MCF 10A (cell line): ENCODE measurements around the gene CCL16. TPM values are rescaled to one million over a fixed set of nuclear protein-coding genes. Genes with fewer than 3 reads are reported as not detected.

Experiments used
- BruUV-seq: library from RNA; stranded (reverse); fragments of 400-500 nt; replicated peaks from 2 replicates; lab custom pipeline; 2021; lab: Mats Ljungman, UMichigan
- CTCF ChIA-PET: fragments of 300-600 bp; sonication (Branson Sonifier 250); formaldehyde crosslinking; extraction: SDS; loops from one replicate; lab custom pipeline; 2021; ENCODE audit warnings: antibody characterized with exemption, inconsistent platforms; lab: Yijun Ruan, JAX
- POLR2A ChIA-PET: fragments of 300-600, 350-650 bp; sonication (Branson Sonifier 250); formaldehyde crosslinking; extraction: SDS; loops from one replicate; lab custom pipeline; 2020; ENCODE audit warnings: antibody characterized with exemption, inconsistent platforms; lab: Yijun Ruan, JAX
- DNase-seq: peaks from one replicate; pipeline ENCODE4 v3.0.0-alpha.2; 2018; ENCODE audit not compliant: unreplicated experiment
- H3K27ac Mint-ChIP-seq: one replicate; pipeline ENCODE4 v1.8.0; 2022; ENCODE audit warnings: mild to moderate bottlenecking, low read depth, mixed read lengths; ENCODE audit not compliant: unreplicated experiment
- H3K27me3 Mint-ChIP-seq: one replicate; pipeline ENCODE4 v1.8.0; 2022; ENCODE audit warnings: mixed read lengths; ENCODE audit not compliant: insufficient read depth, unreplicated experiment
- H3K36me3 Mint-ChIP-seq: one replicate; pipeline ENCODE4 v1.8.0; 2022; ENCODE audit warnings: mild to moderate bottlenecking, moderate library complexity, mixed read lengths; ENCODE audit not compliant: insufficient read depth, unreplicated experiment
- H3K4me1 Mint-ChIP-seq: one replicate; pipeline ENCODE4 v1.8.0; 2022; ENCODE audit warnings: mixed read lengths; ENCODE audit not compliant: insufficient read depth, unreplicated experiment
- H3K4me3 Mint-ChIP-seq: one replicate; pipeline ENCODE4 v1.8.0; 2022; ENCODE audit warnings: mild to moderate bottlenecking, moderate library complexity, mixed read lengths; ENCODE audit not compliant: unreplicated experiment
- H3K9me3 Mint-ChIP-seq: one replicate; pipeline ENCODE4 v1.8.0; 2022; ENCODE audit warnings: mixed read lengths; ENCODE audit not compliant: unreplicated experiment
- intact Hi-C: fragments of 100-400 bp; cut with micrococcal nuclease; formaldehyde crosslinking; loops from 2 replicates; pipeline ENCODE4 v1.14.1; 2022
- total RNA-seq: library from RNA; stranded (reverse); gene quantifications from 2 replicates; pipeline ENCODE4 v1.2.3, GENCODE V29; 2022
- TF ChIP-seq, protein P1 (sequence below): fragments of 200-600 bp; IDR thresholded peaks from one replicate; pipeline ENCODE4 v1.8.0; 2022; ENCODE audit warnings: antibody characterized with exemption, mild to moderate bottlenecking; ENCODE audit not compliant: unreplicated experiment

CCL16 gene
- total RNA-seq, 1 experiment from 2014 or later: not detected

DNA sequence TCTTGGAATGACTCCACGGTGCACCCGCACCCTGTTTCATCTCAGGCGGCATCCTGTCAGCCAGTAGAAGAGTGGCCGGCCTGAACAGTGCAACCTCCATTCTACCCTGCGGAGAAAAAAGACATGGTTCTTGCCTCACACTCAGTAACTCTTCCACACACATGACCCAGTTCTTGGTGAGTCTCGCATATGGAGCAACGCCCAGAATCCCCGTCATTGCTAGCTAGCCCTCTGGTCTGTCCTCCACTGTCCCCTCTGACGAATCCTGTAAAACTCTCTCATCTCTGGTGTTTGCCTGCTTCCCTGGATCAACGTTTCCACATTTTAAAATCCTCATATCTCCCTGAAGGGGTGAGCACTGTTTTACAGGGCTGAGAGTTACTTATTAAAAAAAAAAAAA, 46.5 kb downstream of the CCL16 start:
- no TSS peak for BruUV-seq
- no peaks in the 10 kb centered on the region for H3K27me3 Mint-ChIP-seq
- ChIA-PET CTCF (no interaction called here), POLR2A (no interaction called here)
- intact Hi-C loops: no loop called here
- no peak for DNase-seq
- no peak overlapping the region for H3K4me3 Mint-ChIP-seq
- H3K9me3 Mint-ChIP-seq: no peaks in the 10 kb centered on the region
- H3K36me3 Mint-ChIP-seq: no peaks in the 10 kb centered on the region
- H3K27ac Mint-ChIP-seq: no peak overlapping the region
- H3K4me1 Mint-ChIP-seq: no peaks in the 10 kb centered on the region
- TF ChIP-seq, protein P1, sequence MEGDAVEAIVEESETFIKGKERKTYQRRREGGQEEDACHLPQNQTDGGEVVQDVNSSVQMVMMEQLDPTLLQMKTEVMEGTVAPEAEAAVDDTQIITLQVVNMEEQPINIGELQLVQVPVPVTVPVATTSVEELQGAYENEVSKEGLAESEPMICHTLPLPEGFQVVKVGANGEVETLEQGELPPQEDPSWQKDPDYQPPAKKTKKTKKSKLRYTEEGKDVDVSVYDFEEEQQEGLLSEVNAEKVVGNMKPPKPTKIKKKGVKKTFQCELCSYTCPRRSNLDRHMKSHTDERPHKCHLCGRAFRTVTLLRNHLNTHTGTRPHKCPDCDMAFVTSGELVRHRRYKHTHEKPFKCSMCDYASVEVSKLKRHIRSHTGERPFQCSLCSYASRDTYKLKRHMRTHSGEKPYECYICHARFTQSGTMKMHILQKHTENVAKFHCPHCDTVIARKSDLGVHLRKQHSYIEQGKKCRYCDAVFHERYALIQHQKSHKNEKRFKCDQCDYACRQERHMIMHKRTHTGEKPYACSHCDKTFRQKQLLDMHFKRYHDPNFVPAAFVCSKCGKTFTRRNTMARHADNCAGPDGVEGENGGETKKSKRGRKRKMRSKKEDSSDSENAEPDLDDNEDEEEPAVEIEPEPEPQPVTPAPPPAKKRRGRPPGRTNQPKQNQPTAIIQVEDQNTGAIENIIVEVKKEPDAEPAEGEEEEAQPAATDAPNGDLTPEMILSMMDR: no peak

DNA sequence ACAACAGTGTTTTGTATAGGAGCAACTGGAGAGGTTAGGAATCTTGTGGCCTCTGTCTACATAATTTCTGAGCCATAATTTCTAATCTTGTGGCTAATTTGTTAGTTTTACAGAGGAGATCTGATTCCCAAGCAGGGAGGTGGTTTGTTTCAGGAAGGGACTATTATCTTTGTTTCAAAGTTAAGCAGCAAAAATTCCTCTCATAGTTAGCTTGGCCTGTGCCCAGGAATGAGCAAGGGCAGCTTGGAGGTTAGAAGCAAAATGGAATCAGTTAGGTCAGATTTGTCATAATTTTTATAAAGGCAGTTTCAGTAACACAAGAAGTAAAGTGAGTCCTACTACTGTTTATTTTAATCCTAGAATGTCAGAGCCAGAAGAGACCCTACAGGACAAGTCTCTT, 48.7 kb downstream of the CCL16 start:
- ChIA-PET POLR2A (interaction anchor here (0.6 to 1.3 kb wide), 2 partner anchors 11 to 12 kb away, joined by 3 to 4 read pairs; partner anchors contain the start of gene LYZL6), CTCF (interaction anchor here (1.1 kb wide), 1 partner anchor 37 kb away, joined by 4 read pairs; no protein-coding TSS in a partner anchor)
- TF ChIP-seq, protein P1: no peak
- H3K4me1 Mint-ChIP-seq: no peaks in the 10 kb centered on the region
- H3K27me3 Mint-ChIP-seq: no peaks in the 10 kb centered on the region
- BruUV-seq: no TSS peak
- H3K36me3 Mint-ChIP-seq: no peaks in the 10 kb centered on the region
- no peak overlapping the region for H3K4me3 Mint-ChIP-seq
- DNase-seq: no peak
- intact Hi-C loops: no loop called here
- no peak overlapping the region for H3K27ac Mint-ChIP-seq
- no peaks in the 10 kb centered on the region for H3K9me3 Mint-ChIP-seq

DNA sequence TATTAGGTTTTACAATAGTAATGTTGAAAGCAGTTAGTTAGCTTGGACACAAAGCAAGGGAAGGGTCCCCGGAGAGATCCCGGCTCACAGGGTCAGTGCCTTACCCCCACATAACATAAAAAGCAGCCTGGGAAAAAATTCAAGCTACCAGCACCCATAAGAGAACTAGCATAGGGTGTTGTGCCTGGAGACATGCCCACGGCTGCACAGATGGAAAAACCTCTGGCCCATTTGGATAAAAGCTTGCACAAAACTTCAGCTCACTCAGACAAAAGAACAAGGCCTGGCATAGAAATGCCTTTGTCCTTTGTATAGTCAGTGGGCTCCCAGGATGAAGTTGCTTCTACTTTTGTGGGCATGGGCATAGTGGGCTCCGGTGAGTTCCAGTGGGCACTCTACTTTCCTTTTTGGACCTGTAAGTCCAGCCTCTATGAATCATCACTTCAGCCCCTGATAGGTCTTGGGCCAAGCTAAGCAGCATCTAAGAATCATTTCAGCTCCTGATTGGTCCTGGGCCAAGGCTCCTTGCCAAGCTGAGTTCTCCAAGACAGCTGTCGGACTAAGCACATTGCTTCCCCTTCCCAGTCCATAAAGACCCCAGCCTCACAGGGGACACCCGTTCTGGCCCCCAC, 49.4 kb downstream of the CCL16 start:
- intact Hi-C loops: no loop called here
- H3K4me1 Mint-ChIP-seq: no peaks in the 10 kb centered on the region
- TF ChIP-seq, protein P1: no peak
- BruUV-seq: no TSS peak
- H3K4me3 Mint-ChIP-seq: no peak overlapping the region
- DNase-seq: peak; percentile 3
- no peak overlapping the region for H3K27ac Mint-ChIP-seq
- H3K36me3 Mint-ChIP-seq: no peaks in the 10 kb centered on the region
- POLR2A ChIA-PET: interaction anchor here (0.6 to 1.1 kb wide), 2 partner anchors 11 to 13 kb away, joined by 3 to 4 read pairs; no protein-coding TSS in a partner anchor
- CTCF ChIA-PET: interaction anchor here (0.6 to 1.5 kb wide), 3 partner anchors 16 to 217 kb away, joined by 3 to 4 read pairs (median 3); no protein-coding TSS in a partner anchor
- no peaks in the 10 kb centered on the region for H3K9me3 Mint-ChIP-seq
- no peaks in the 10 kb centered on the region for H3K27me3 Mint-ChIP-seq

DNA sequence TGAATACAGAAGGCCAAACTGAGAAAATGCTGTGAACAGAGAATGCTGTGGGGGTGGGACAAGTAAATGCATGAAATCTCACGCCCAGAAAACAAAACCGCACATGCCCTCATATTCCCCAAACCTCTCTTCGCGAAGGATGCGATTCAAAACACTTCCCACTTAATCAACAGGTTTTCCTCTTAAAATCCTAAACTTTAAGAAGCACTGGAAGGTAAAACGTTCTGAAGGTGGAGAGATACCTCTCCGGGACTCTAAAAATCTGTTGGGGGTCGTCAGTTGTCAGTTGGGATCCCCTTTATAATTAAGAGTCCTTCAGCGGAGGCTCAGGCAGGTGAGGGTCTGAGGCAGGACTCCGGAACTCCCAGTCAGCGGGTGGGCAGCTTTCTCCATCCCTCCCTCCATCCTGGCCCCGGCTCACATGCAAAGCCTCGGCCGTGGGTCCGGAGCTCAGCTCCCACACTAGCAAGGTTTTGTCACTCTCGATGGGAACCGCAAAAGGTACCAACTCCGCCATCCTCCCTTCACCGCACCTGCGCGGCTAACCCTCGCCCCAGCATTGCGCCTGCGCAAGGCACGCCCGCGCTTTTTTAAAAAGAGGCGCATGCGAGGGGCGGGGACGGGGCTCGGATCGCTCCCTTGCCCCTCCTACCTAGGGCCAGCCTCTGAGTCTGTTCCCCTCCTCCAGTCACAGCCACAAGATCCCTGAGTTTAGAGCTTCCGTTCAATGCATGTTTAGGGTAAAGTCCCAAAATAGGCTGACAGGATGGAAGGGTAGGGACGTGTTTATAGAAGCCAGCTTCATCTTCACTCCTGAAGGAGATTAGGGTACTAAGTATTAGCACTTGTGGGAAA, 50.9 kb downstream of the CCL16 start, which contains the start of gene RDM1:
Gene RDM1 (minus strand): TSS at position 563 of the 855 bp plus-strand sequence. CDS start 46 bp downstream, at position 517.
- Mint-ChIP-seq H3K9me3 (no peaks in the 10 kb centered on the region), H3K36me3 (no peaks in the 10 kb centered on the region), H3K27ac (no peak within 1 kb of the TSS), H3K4me3 (peak within 1 kb of the TSS; percentile 79), H3K4me1 (no peaks in the 10 kb centered on the region), H3K27me3 (no peaks in the 10 kb centered on the region)
- ChIA-PET POLR2A (interaction anchor here (1.1 kb wide), 1 partner anchor 15 kb away, joined by 4 read pairs; no protein-coding TSS in a partner anchor), CTCF (interaction anchor here (0.6 to 1.5 kb wide), 3 partner anchors 9 to 219 kb away, joined by 3 to 5 read pairs (median 3); no protein-coding TSS in a partner anchor)
- peak; percentile 85 for DNase-seq
- TF ChIP-seq, protein P1: no peak
- intact Hi-C loops: no loop called here
- no TSS peak for BruUV-seq
